Lung (tissue), 12 donors: Measurements from ENCODE around the gene BTN3A1. TPM values are rescaled to one million over a fixed set of nuclear protein-coding genes. Genes with fewer than 3 reads are reported as not detected.

ENCODE experiments used
- ATAC-seq: fragments of 200-7000 bp; cut with Tn5 transposase; one replicate; pipeline ENCODE4 v1.9.1; 2020; ENCODE audit warnings: moderate number of reproducible peaks; ENCODE audit not compliant: insufficient read depth, low FRiP score
- DNase-seq, 3 donors: peaks; one replicate each; pipeline ENCODE4 v3.0.0-alpha.2; 2013 to 2017
- H3K27ac ChIP-seq, 2 donors: one replicate each; pipeline ENCODE4 v1.5.1; 2013; ENCODE audit warnings: mild to moderate bottlenecking in 2 of 2, moderate library complexity in 2 of 2, control low read depth in 1 of 2, inconsistent platforms in 1 of 2, low read depth in 1 of 2, low read length in 1 of 2
- H3K27me3 ChIP-seq, 3 donors: one replicate each; pipeline ENCODE4 v1.5.1; 2013; ENCODE audit warnings: low read length in 2 of 3; ENCODE audit not compliant: control insufficient read depth in 3 of 3, insufficient read depth in 3 of 3
- H3K36me3 ChIP-seq, 4 donors: one replicate each; pipeline ENCODE4 v1.5.1; 2013; ENCODE audit warnings: low read length in 4 of 4, mild to moderate bottlenecking in 1 of 4, moderate library complexity in 1 of 4; ENCODE audit not compliant: control insufficient read depth in 4 of 4, insufficient read depth in 4 of 4
- H3K4me1 ChIP-seq, 5 donors: one replicate each; pipeline ENCODE4 v1.5.1; 2013; ENCODE audit warnings: low read length in 5 of 5, mild to moderate bottlenecking in 2 of 5, moderate library complexity in 1 of 5; ENCODE audit not compliant: control insufficient read depth in 5 of 5, insufficient read depth in 5 of 5
- H3K4me3 ChIP-seq: one replicate; pipeline ENCODE4 v1.5.1; 2013; ENCODE audit warnings: mild to moderate bottlenecking, control low read depth, moderate library complexity
- H3K9ac ChIP-seq, 2 donors: one replicate each; pipeline ENCODE4 v1.5.1; 2013; ENCODE audit warnings: low read length in 2 of 2, control low read depth in 1 of 2; ENCODE audit not compliant: insufficient read depth in 1 of 2
- H3K9me3 ChIP-seq, 4 donors: one replicate each; pipeline ENCODE4 v1.5.1; 2013; ENCODE audit warnings: low read length in 3 of 4, mild to moderate bottlenecking in 1 of 4, moderate library complexity in 1 of 4; ENCODE audit not compliant: control insufficient read depth in 4 of 4, insufficient read depth in 3 of 4
- CTCF ChIP-seq: IDR thresholded peaks from 2 replicates; pipeline ENCODE4 v1.5.1; 2012; ENCODE audit warnings: mild to moderate bottlenecking; ENCODE audit errors: control extremely low read depth, extremely low read depth
- WGBS, 2 donors: extraction: QIAGEN DNeasy Blood & Tissue Kit; methylation state at CpG; one replicate each; pipeline ENCODE4 v1.1.7; 2013; 5-methylcytosine and 5-hydroxymethylcytosine counted together
- polyA plus RNA-seq, 2 donors: library from polyadenylated mRNA; stranded (reverse); fragments of 200-250 nt; gene quantifications; one replicate each; pipeline ENCODE4 v1.2.1, GENCODE V29; 2013
- total RNA-seq, 2 donors: library from RNA; depleted of rRNA in 1 of 2; stranded (reverse); fragments of >200 nt in 1 of 2; gene quantifications; one replicate each; pipeline ENCODE4 v1.2.1, GENCODE V29; 2014 to 2021
- donor health status: control.
- donor health status: control.
- donor health status: Bipolar disorder and iron deficiency.
- donor health status: healthy.
- donor health status: DM: yes; HTN: yes; CAD: no.

Gene BTN3A1
- total and polyA plus RNA-seq, 4 donors = 14.4 to 60.1 (median 22.5) TPM

- ATAC-seq = no peak
- no peak for TF ChIP-seq CTCF
- Histone ChIP-seq H3K27ac (no peak overlapping the region), H3K9ac (peak overlapping the region; percentile 65 to 100), H3K4me1 (peaks cover 0 to 15% (median 3%) of the 10 kb centered on the region in 5 donors), H3K36me3 (peaks cover 4 to 5% (median 4%) of the 10 kb centered on the region in 4 donors), H3K4me3 (peak overlapping the region; percentile 71), H3K9me3 (no peaks in the 10 kb centered on the region), H3K27me3 (no peaks in the 10 kb centered on the region)
- DNase-seq = no peak
- WGBS, 2 donors = 2 to 9% methylated on average over 2 of the region's 2 CpGs
Measured at GRCh38 chr6:26440977-26441358, 38.9 kb downstream of the BTN3A1 start.

GRCh38 chr6:26441977-26442376 is 39.9 kb downstream of the BTN3A1 start:
- Histone ChIP-seq H3K27me3 (no peaks in the 10 kb centered on the region), H3K4me1 (peaks cover 0 to 15% (median 3%) of the 10 kb centered on the region in 5 donors), H3K27ac (no peak overlapping the region), H3K36me3 (peaks cover 4 to 9% (median 6%) of the 10 kb centered on the region in 4 donors), H3K4me3 (peak overlapping the region; percentile 25), H3K9ac (peak overlapping the region in 1 of 2 donors; percentile 100), H3K9me3 (no peaks in the 10 kb centered on the region)
- ATAC-seq (no peak), DNase-seq (no peak)
- no peak for TF ChIP-seq CTCF
- 44 to 61% methylated on average over 5 of the region's 5 CpGs for WGBS, 2 donors

GRCh38 chr6:26445934-26446667 is 44.0 kb downstream of the BTN3A1 start:
- Histone ChIP-seq H3K27ac (peak overlapping the region in 1 of 2 donors; percentile 71), H3K4me1 (peaks cover 0 to 8% (median 0%) of the 10 kb centered on the region in 5 donors), H3K9me3 (no peaks in the 10 kb centered on the region), H3K27me3 (no peaks in the 10 kb centered on the region), H3K36me3 (peaks cover 4 to 20% (median 15%) of the 10 kb centered on the region in 4 donors), H3K9ac (no peak overlapping the region), H3K4me3 (no peak overlapping the region)
- WGBS, 2 donors = 54 to 70% methylated on average over 5 of the region's 5 CpGs
- DNase-seq (no peak), ATAC-seq (no peak)
- TF ChIP-seq CTCF = no peak
